NCI-H82 treated with DMSO at 0.1 percent for 48 hours (cell line): ENCODE results near the gene MED12L.

Experiments
- DNase-seq: peaks from one replicate; lab custom pipeline; 2025; ENCODE audit not compliant: unreplicated experiment; lab: John Stamatoyannopoulos, UW

MED12L gene

GRCh38 chr3:151439652-151440125 lies 354.2 kb downstream of the MED12L start:
- DNase-seq, result peak; percentile 41

- no peak for DNase-seq
Observed at GRCh38 chr3:151440940-151441339, 355.5 kb downstream of the MED12L start.

GRCh38 chr3:151443583-151443982 lies 358.1 kb downstream of the MED12L start:
- DNase-seq, result no peak

- DNase-seq, result no peak
Observed at GRCh38 chr3:151445273-151446001, 360.0 kb downstream of the MED12L start.

GRCh38 chr3:151446002-151446340 lies 360.5 kb downstream of the MED12L start:
- no peak for DNase-seq

- DNase-seq, result no peak
Observed at GRCh38 chr3:151452368-151452767, 366.9 kb downstream of the MED12L start.

GRCh38 chr3:151452841-151453240 lies 367.4 kb downstream of the MED12L start:
- no peak for DNase-seq

- DNase-seq, result no peak
Observed at GRCh38 chr3:151456065-151456464, 370.6 kb downstream of the MED12L start.

GRCh38 chr3:151459358-151459757 lies 373.9 kb downstream of the MED12L start:
- no peak for DNase-seq

- DNase-seq, result no peak
Observed at GRCh38 chr3:151460228-151460627, 374.8 kb downstream of the MED12L start.

GRCh38 chr3:151460774-151461450 lies 375.4 kb downstream of the MED12L start, which contains the start of gene IGSF10:
TSS of gene IGSF10 (minus strand) at chr3:151461061. CDS start at chr3:151458709, 2,352 bp downstream.
- DNase-seq, result no peak

GRCh38 chr3:151462278-151462780 lies 376.9 kb downstream of the MED12L start:
- DNase-seq, result no peak

GRCh38 chr3:151462991-151463390 lies 377.5 kb downstream of the MED12L start:
- no peak for DNase-seq

- no peak for DNase-seq
Observed at GRCh38 chr3:151467069-151467468, 381.6 kb downstream of the MED12L start.

- peak; percentile 57 for DNase-seq
Observed at GRCh38 chr3:151468284-151468917, 382.9 kb downstream of the MED12L start.

GRCh38 chr3:151476344-151477018 lies 391.0 kb downstream of the MED12L start:
- no peak for DNase-seq

- no peak for DNase-seq
Observed at GRCh38 chr3:151477591-151478334, 392.3 kb downstream of the MED12L start.

- DNase-seq, result no peak
Observed at GRCh38 chr3:151478335-151478697, 392.9 kb downstream of the MED12L start.

GRCh38 chr3:151479452-151479851 lies 394.0 kb downstream of the MED12L start:
- no peak for DNase-seq

GRCh38 chr3:151480492-151480891 lies 395.0 kb downstream of the MED12L start:
- DNase-seq, result no peak

- no peak for DNase-seq
Observed at GRCh38 chr3:151483488-151483887, 398.0 kb downstream of the MED12L start.
